Type B pancreatic cell (in vitro differentiated cells): ENCODE measurements around the gene C1QB. TPM values are rescaled to one million over a fixed set of nuclear protein-coding genes. Genes with fewer than 3 reads are reported as not detected.
A peak's percentile ranks its signal among the peaks of the same experiment; 100 is the strongest.
"Not testable (repeated sequence)": the region's sequence is repeated elsewhere in the genome, so short reads cannot be mapped to it uniquely, and the experiment has no call there.

Experiments used
- DNase-seq: peaks from one replicate; pipeline ENCODE4 v3.0.0; 2021; ENCODE audit warnings: mixed read lengths; ENCODE audit not compliant: unreplicated experiment; ENCODE audit errors: extremely low spot score
- H3K27ac Mint-ChIP-seq: 2 replicates; pipeline ENCODE4 v1.8.0; 2021; ENCODE audit warnings: mild to moderate bottlenecking, mixed read lengths
- H3K27me3 Mint-ChIP-seq: 2 replicates; pipeline ENCODE4 v1.8.0; 2021; ENCODE audit warnings: mixed read lengths
- H3K36me3 Mint-ChIP-seq: 2 replicates; pipeline ENCODE4 v1.8.0; 2021; ENCODE audit warnings: mixed read lengths
- H3K4me1 Mint-ChIP-seq: one replicate; pipeline ENCODE4 v1.8.0; 2021; ENCODE audit warnings: mixed read lengths; ENCODE audit not compliant: unreplicated experiment
- H3K4me3 Mint-ChIP-seq: 2 replicates; pipeline ENCODE4 v1.8.0; 2021; ENCODE audit warnings: mild to moderate bottlenecking, mixed read lengths
- H3K9me3 Mint-ChIP-seq: 2 replicates; pipeline ENCODE4 v1.8.0; 2021; ENCODE audit warnings: mixed read lengths
- CTCF ChIP-seq: fragments of 200-600 bp; sonication (generic); conservative IDR thresholded peaks from 2 replicates; pipeline ENCODE4 v1.5.0; 2021; ENCODE audit warnings: antibody characterized with exemption, mild to moderate bottlenecking
- total RNA-seq: library from RNA; stranded (reverse); gene quantifications from 2 replicates; pipeline ENCODE4 v1.2.1, GENCODE V29; 2021; ENCODE audit warnings: low replicate concordance

C1QB gene
- total RNA-seq, 1 donor from 2014 or later: not detected

GRCh38 chr1:22697980-22698379, 44.9 kb downstream of the C1QB start:
- Mint-ChIP-seq H3K4me1 (peaks cover 5% of the 10 kb centered on the region), H3K9me3 (no peaks in the 10 kb centered on the region), H3K36me3 (no peaks in the 10 kb centered on the region), H3K27ac (no peak overlapping the region), H3K27me3 (peaks cover 4% of the 10 kb centered on the region), H3K4me3 (no peak overlapping the region)
- no peak for DNase-seq
- TF ChIP-seq CTCF: no peak

GRCh38 chr1:22699681-22700520, 46.9 kb downstream of the C1QB start:
- Mint-ChIP-seq H3K27ac (no peak overlapping the region), H3K4me1 (peaks cover 5% of the 10 kb centered on the region), H3K27me3 (peaks cover 4% of the 10 kb centered on the region), H3K36me3 (no peaks in the 10 kb centered on the region), H3K4me3 (no peak overlapping the region), H3K9me3 (no peaks in the 10 kb centered on the region)
- TF ChIP-seq CTCF: no peak
- DNase-seq: no peak

- no peaks in the 10 kb centered on the region for H3K9me3 Mint-ChIP-seq
- H3K27ac Mint-ChIP-seq: peak overlapping the region; percentile 77
- TF ChIP-seq CTCF: no peak
- peaks cover 4% of the 10 kb centered on the region for H3K27me3 Mint-ChIP-seq
- H3K36me3 Mint-ChIP-seq: no peaks in the 10 kb centered on the region
- H3K4me1 Mint-ChIP-seq: peaks cover 5% of the 10 kb centered on the region
- DNase-seq: no peak
- H3K4me3 Mint-ChIP-seq: no peak overlapping the region
Observed at GRCh38 chr1:22702296-22703085, 49.5 kb downstream of the C1QB start.

- H3K27me3 Mint-ChIP-seq: peaks cover 4% of the 10 kb centered on the region
- H3K4me1 Mint-ChIP-seq: peaks cover 13% of the 10 kb centered on the region
- no peaks in the 10 kb centered on the region for H3K36me3 Mint-ChIP-seq
- TF ChIP-seq CTCF: peak; percentile 94
- H3K9me3 Mint-ChIP-seq: no peaks in the 10 kb centered on the region
- H3K27ac Mint-ChIP-seq: no peak overlapping the region
- H3K4me3 Mint-ChIP-seq: no peak overlapping the region
- DNase-seq: peak; percentile 81
Observed at GRCh38 chr1:22704440-22705067, 51.5 kb downstream of the C1QB start.

GRCh38 chr1:22705586-22705985, 52.5 kb downstream of the C1QB start:
- Mint-ChIP-seq H3K9me3 (no peaks in the 10 kb centered on the region), H3K4me1 (peaks cover 16% of the 10 kb centered on the region), H3K4me3 (no peak overlapping the region), H3K27ac (no peak overlapping the region), H3K36me3 (no peaks in the 10 kb centered on the region), H3K27me3 (peaks cover 4% of the 10 kb centered on the region)
- no peak for DNase-seq
- TF ChIP-seq CTCF: no peak

- H3K9me3 Mint-ChIP-seq, DNase-seq, H3K27me3 Mint-ChIP-seq, H3K4me3 Mint-ChIP-seq, H3K36me3 Mint-ChIP-seq, H3K27ac Mint-ChIP-seq: not testable (repeated sequence)
- peaks cover 16% of the 10 kb centered on the region for H3K4me1 Mint-ChIP-seq
Observed at GRCh38 chr1:22706100-22706499, 53.1 kb downstream of the C1QB start.
